ENCODE results near the gene TTPAL. TPM values are rescaled to one million over a fixed set of nuclear protein-coding genes. Genes with fewer than 3 reads are reported as not detected.

TTPAL gene
- total RNA-seq, 1 donor: 18.0 TPM

- DNase-seq (ENCODE audit: low read depth): no peak
- TF ChIP-seq, protein P1, sequence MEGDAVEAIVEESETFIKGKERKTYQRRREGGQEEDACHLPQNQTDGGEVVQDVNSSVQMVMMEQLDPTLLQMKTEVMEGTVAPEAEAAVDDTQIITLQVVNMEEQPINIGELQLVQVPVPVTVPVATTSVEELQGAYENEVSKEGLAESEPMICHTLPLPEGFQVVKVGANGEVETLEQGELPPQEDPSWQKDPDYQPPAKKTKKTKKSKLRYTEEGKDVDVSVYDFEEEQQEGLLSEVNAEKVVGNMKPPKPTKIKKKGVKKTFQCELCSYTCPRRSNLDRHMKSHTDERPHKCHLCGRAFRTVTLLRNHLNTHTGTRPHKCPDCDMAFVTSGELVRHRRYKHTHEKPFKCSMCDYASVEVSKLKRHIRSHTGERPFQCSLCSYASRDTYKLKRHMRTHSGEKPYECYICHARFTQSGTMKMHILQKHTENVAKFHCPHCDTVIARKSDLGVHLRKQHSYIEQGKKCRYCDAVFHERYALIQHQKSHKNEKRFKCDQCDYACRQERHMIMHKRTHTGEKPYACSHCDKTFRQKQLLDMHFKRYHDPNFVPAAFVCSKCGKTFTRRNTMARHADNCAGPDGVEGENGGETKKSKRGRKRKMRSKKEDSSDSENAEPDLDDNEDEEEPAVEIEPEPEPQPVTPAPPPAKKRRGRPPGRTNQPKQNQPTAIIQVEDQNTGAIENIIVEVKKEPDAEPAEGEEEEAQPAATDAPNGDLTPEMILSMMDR (IDR thresholded peaks at IDR 0.05; ENCODE audit: insufficient read depth, low read length): no peak
- no peak overlapping the region for H3K4me3 ChIP-seq (ENCODE audit: low read depth, low read length)
Measured at GRCh38 chr20:44504402-44505307, 29.0 kb downstream of the TTPAL start.

- DNase-seq (ENCODE audit: low read depth): no peak
- H3K4me3 ChIP-seq (ENCODE audit: low read depth, low read length): no peak overlapping the region
- TF ChIP-seq, protein P1 (IDR thresholded peaks at IDR 0.05; ENCODE audit: insufficient read depth, low read length): no peak
Measured at GRCh38 chr20:44509762-44510161, 34.1 kb downstream of the TTPAL start.

- no peak overlapping the region for H3K4me3 ChIP-seq (ENCODE audit: low read depth, low read length)
- TF ChIP-seq, protein P1 (IDR thresholded peaks at IDR 0.05; ENCODE audit: insufficient read depth, low read length): no peak
- no peak for DNase-seq (ENCODE audit: low read depth)
Measured at GRCh38 chr20:44513871-44514270, 38.2 kb downstream of the TTPAL start.

- peak; percentile 33 for DNase-seq (ENCODE audit: low read depth)
- no peak overlapping the region for H3K4me3 ChIP-seq (ENCODE audit: low read depth, low read length)
- TF ChIP-seq, protein P1 (IDR thresholded peaks at IDR 0.05; ENCODE audit: insufficient read depth, low read length): no peak
Measured at GRCh38 chr20:44516491-44516890, 40.8 kb downstream of the TTPAL start.

GRCh38 chr20:44517454-44517853 lies 41.8 kb downstream of the TTPAL start:
- no peak overlapping the region for H3K4me3 ChIP-seq (ENCODE audit: low read depth, low read length)
- peak; percentile 34 for DNase-seq (ENCODE audit: low read depth)
- TF ChIP-seq, protein P1 (IDR thresholded peaks at IDR 0.05; ENCODE audit: insufficient read depth, low read length): no peak

DNA sequence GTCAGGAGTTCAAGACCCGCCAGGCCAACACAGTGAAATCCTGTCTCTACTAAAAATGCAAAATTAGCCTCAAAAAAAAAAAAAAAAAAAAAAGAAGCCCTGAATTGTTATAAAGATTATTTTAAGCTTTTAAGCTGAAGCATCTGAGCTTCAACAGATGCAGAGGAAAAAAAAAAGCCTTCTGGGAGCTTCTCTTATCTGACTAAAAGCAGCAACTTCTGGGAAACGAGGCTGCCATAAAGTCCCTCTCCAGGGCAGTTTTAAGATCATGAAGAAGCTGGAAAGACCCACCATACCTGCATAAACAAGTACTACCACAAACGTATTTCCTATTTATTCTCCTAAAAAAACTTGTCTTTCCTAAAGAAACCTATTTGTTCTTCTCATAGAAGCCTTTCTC lies 42.6 kb downstream of the TTPAL start:
- TF ChIP-seq, protein P1 (IDR thresholded peaks at IDR 0.05; ENCODE audit: insufficient read depth, low read length): no peak
- no peak overlapping the region for H3K4me3 ChIP-seq (ENCODE audit: low read depth, low read length)
- no peak for DNase-seq (ENCODE audit: low read depth)

Measured in fibroblast of the aortic adventitia (primary cell).